CD4-positive, alpha-beta T cell (primary cell): ENCODE measurements around the gene CACNA2D3. TPM values are rescaled to one million over a fixed set of nuclear protein-coding genes. Genes with fewer than 3 reads are reported as not detected.

ENCODE experiments used
- ATAC-seq: fragments of 200-7000 bp; cut with Tn5 transposase; one replicate; pipeline ENCODE4 v1.10.0; 2022; ENCODE audit warnings: mild to moderate bottlenecking; ENCODE audit not compliant: poor library complexity
- CTCF ChIA-PET: fragments of 350-600 bp; sonication (Branson Sonifier 250); formaldehyde crosslinking; loops from one replicate; lab custom pipeline; 2021; ENCODE audit warnings: antibody characterized with exemption, inconsistent platforms; lab: Charles Lee
- POLR2A ChIA-PET: fragments of 350-600 bp; sonication (Branson Sonifier 250); formaldehyde crosslinking; loops from one replicate; lab custom pipeline; 2021; ENCODE audit warnings: antibody characterized with exemption, inconsistent platforms; lab: Charles Lee
- DNase-seq, 14 experiments: peaks; one replicate each; pipeline ENCODE4 v3.0.0-alpha.2; 2013 to 2020; ENCODE audit warnings: mixed read lengths in 2 of 14
- H3K27ac ChIP-seq, 2 donors: one replicate each; pipeline versions ENCODE4 v1.5.1 to v1.7.0; 2013; ENCODE audit warnings: low read length in 2 of 2, low read depth in 1 of 2, mild to moderate bottlenecking in 1 of 2
- H3K27me3 ChIP-seq, 2 experiments: 1 replicate in 1 of 2; 2 replicates in 1 of 2; pipeline versions ENCODE4 v1.6.1 to v1.7.0; 2013; ENCODE audit warnings: low read length in 2 of 2, control low read depth in 1 of 2, mild to moderate bottlenecking in 1 of 2, moderate library complexity in 1 of 2; ENCODE audit not compliant: insufficient read depth in 2 of 2, control insufficient read depth in 1 of 2
- H3K36me3 ChIP-seq: one replicate; pipeline ENCODE4 v1.6.1; 2013; ENCODE audit warnings: low read length, control low read depth; ENCODE audit not compliant: insufficient read depth
- H3K4me1 ChIP-seq: one replicate; pipeline ENCODE4 v1.6.1; 2013; ENCODE audit warnings: low read length, control low read depth; ENCODE audit not compliant: insufficient read depth
- H3K4me3 ChIP-seq: one replicate; pipeline ENCODE4 v1.5.1; 2013; ENCODE audit warnings: mild to moderate bottlenecking, low read length, moderate library complexity
- H3K9me3 ChIP-seq, 2 experiments: 1 replicate in 1 of 2; 2 replicates in 1 of 2; pipeline versions ENCODE4 v1.6.1 to v1.7.0; 2013; ENCODE audit warnings: low read length in 2 of 2, mild to moderate bottlenecking in 2 of 2, control low read depth in 1 of 2, moderate library complexity in 1 of 2; ENCODE audit not compliant: control insufficient read depth in 1 of 2, insufficient read depth in 1 of 2
- H3K27ac Mint-ChIP-seq: one replicate; pipeline ENCODE4 v1.8.0; 2020; ENCODE audit warnings: mixed read lengths
- H3K27me3 Mint-ChIP-seq: one replicate; pipeline ENCODE4 v1.8.0; 2021; ENCODE audit warnings: mixed read lengths
- H3K36me3 Mint-ChIP-seq: one replicate; pipeline ENCODE4 v1.8.0; 2021; ENCODE audit warnings: low read depth, mixed read lengths
- H3K4me1 Mint-ChIP-seq: one replicate; pipeline ENCODE4 v1.8.0; 2021; ENCODE audit warnings: low read depth, mixed read lengths
- H3K4me3 Mint-ChIP-seq: one replicate; pipeline ENCODE4 v1.8.0; 2020; ENCODE audit warnings: mild to moderate bottlenecking, mixed read lengths
- H3K9me3 Mint-ChIP-seq: one replicate; pipeline ENCODE4 v1.8.0; 2020; ENCODE audit warnings: mixed read lengths
- CTCF ChIP-seq: fragments of 200-600 bp; IDR thresholded peaks from one replicate; pipeline ENCODE4 v1.8.0; 2022; ENCODE audit warnings: antibody characterized with exemption, mild to moderate bottlenecking
- intact Hi-C, 2 experiments: fragments of 100-400 bp; cut with DNase I in 1 of 2; cut with micrococcal nuclease in 1 of 2; formaldehyde crosslinking; loops; one replicate each; pipeline versions ENCODE4 v1.15.1 to v1.9.0; 2023 to 2025; cut with DNase I, micrococcal nuclease
- total RNA-seq, 174 experiments: library from RNA in 2 of 174; stranded (reverse) in 2 of 174; gene quantifications; one replicate each; pipeline ENCODE4 v1.2.3 and lab custom pipeline; 2021 to 2026

CACNA2D3 gene
- total RNA-seq, 2 experiments from 2014 or later: 0.08 TPM; not detected in 1

- DNase-seq (no peak), ATAC-seq (no peak)
- H3K4me1 Mint-ChIP-seq: no peaks in the 10 kb centered on the region
- no peaks in the 10 kb centered on the region for H3K36me3 Mint-ChIP-seq
- intact Hi-C loops: no loop called here
- Histone ChIP-seq H3K27me3 (no peaks in the 10 kb centered on the region), H3K4me3 (no peak overlapping the region), H3K9me3 (peaks cover 0 to 6% of the 10 kb centered on the region in 2 experiments), H3K36me3 (no peaks in the 10 kb centered on the region), H3K4me1 (no peaks in the 10 kb centered on the region), H3K27ac (no peak overlapping the region)
- H3K4me3 Mint-ChIP-seq: no peak overlapping the region
- CTCF ChIA-PET: no interaction called here
- no peak overlapping the region for H3K27ac Mint-ChIP-seq
- POLR2A ChIA-PET: no interaction called here
- peaks cover 5% of the 10 kb centered on the region for H3K9me3 Mint-ChIP-seq
- TF ChIP-seq CTCF: no peak
- H3K27me3 Mint-ChIP-seq: no peaks in the 10 kb centered on the region
Observed at GRCh38 chr3:54755756-54756155, 633.4 kb downstream of the CACNA2D3 start.

- H3K4me3 ChIP-seq: no peak overlapping the region
- intact Hi-C loops: no loop called here
- DNase-seq (no peak), ATAC-seq (no peak)
- Mint-ChIP-seq H3K27ac (no peak overlapping the region), H3K4me1 (no peaks in the 10 kb centered on the region), H3K9me3 (peaks cover 5% of the 10 kb centered on the region), H3K4me3 (no peak overlapping the region), H3K27me3 (no peaks in the 10 kb centered on the region), H3K36me3 (no peaks in the 10 kb centered on the region)
- H3K27me3 ChIP-seq: no peaks in the 10 kb centered on the region
- ChIA-PET POLR2A (no interaction called here), CTCF (no interaction called here)
- H3K27ac ChIP-seq: no peak overlapping the region
- TF ChIP-seq CTCF: no peak
- peaks cover 0 to 3% of the 10 kb centered on the region in 2 experiments for H3K9me3 ChIP-seq
- no peaks in the 10 kb centered on the region for H3K4me1 ChIP-seq
- no peaks in the 10 kb centered on the region for H3K36me3 ChIP-seq
Observed at GRCh38 chr3:54756330-54756731, 634.0 kb downstream of the CACNA2D3 start.

GRCh38 chr3:54758461-54758860 lies 636.1 kb downstream of the CACNA2D3 start:
- Histone ChIP-seq H3K27me3 (no peaks in the 10 kb centered on the region), H3K4me1 (no peaks in the 10 kb centered on the region), H3K4me3 (no peak overlapping the region), H3K9me3 (peaks cover 0 to 3% of the 10 kb centered on the region in 2 experiments), H3K36me3 (no peaks in the 10 kb centered on the region), H3K27ac (no peak overlapping the region)
- no peak for DNase-seq
- Mint-ChIP-seq H3K27ac (no peak overlapping the region), H3K27me3 (no peaks in the 10 kb centered on the region), H3K4me3 (no peak overlapping the region), H3K4me1 (no peaks in the 10 kb centered on the region), H3K36me3 (no peaks in the 10 kb centered on the region), H3K9me3 (peaks cover 5% of the 10 kb centered on the region)
- ATAC-seq: no peak
- CTCF ChIA-PET: no interaction called here
- no peak for TF ChIP-seq CTCF
- POLR2A ChIA-PET: no interaction called here
- intact Hi-C loops: no loop called here
